WTC11 (cell line): ENCODE results near the gene STARD8. TPM values are rescaled to one million over a fixed set of nuclear protein-coding genes. Genes with fewer than 3 reads are reported as not detected.
A peak's percentile ranks its signal among the peaks of the same experiment; 100 is the strongest.

Experiments used
- ATAC-seq: fragments of 200-7000 bp; cut with Tn5 transposase; 2 replicates; pipeline ENCODE4 v1.10.0; 2021; ENCODE audit warnings: mild to moderate bottlenecking, moderate library complexity
- CTCF ChIA-PET: fragments of 300-600 bp; sonication (Branson Sonifier 250); formaldehyde crosslinking; loops from one replicate; lab custom pipeline; 2021; ENCODE audit warnings: antibody characterized with exemption; lab: Charles Lee
- POLR2A ChIA-PET: fragments of 350-600 bp; sonication (Branson Sonifier 250); formaldehyde crosslinking; loops from one replicate; lab custom pipeline; 2021; ENCODE audit warnings: antibody characterized with exemption; lab: Charles Lee
- DNase-seq: peaks from one replicate; pipeline ENCODE4 v3.0.0; 2021; ENCODE audit warnings: low spot score
- H3K27ac Mint-ChIP-seq: 2 replicates; pipeline ENCODE4 v1.8.0; 2021; ENCODE audit warnings: mixed read lengths
- H3K27me3 Mint-ChIP-seq: 2 replicates; pipeline ENCODE4 v1.8.0; 2021; ENCODE audit warnings: low read depth, mild to moderate bottlenecking, moderate library complexity, mixed read lengths
- H3K36me3 Mint-ChIP-seq: 2 replicates; pipeline ENCODE4 v1.8.0; 2021; ENCODE audit warnings: mixed read lengths
- H3K4me1 Mint-ChIP-seq: 2 replicates; pipeline ENCODE4 v1.8.0; 2022; ENCODE audit warnings: mixed read lengths
- H3K4me3 Mint-ChIP-seq: 2 replicates; pipeline ENCODE4 v1.8.0; 2021; ENCODE audit warnings: mild to moderate bottlenecking, moderate library complexity, mixed read lengths
- H3K9me3 Mint-ChIP-seq: 2 replicates; pipeline ENCODE4 v1.8.0; 2021; ENCODE audit warnings: mixed read lengths
- E2F4 ChIP-seq: sonication (generic); formaldehyde crosslinking; IDR thresholded peaks from 2 replicates; pipeline ENCODE4 v1.8.1; 2022; ENCODE audit warnings: low read depth, mild to moderate bottlenecking, moderate library complexity, missing genetic modification reagents, borderline replicate concordance
- ELF4 ChIP-seq: sonication (generic); formaldehyde crosslinking; IDR thresholded peaks from 2 replicates; pipeline ENCODE4 v1.8.1; 2022; ENCODE audit warnings: low read depth, mild to moderate bottlenecking, moderate library complexity, missing genetic modification reagents
- ETV6 ChIP-seq: sonication (generic); formaldehyde crosslinking; IDR thresholded peaks from 2 replicates; pipeline ENCODE4 v1.8.1; 2022; ENCODE audit warnings: mild to moderate bottlenecking, missing genetic modification reagents
- FOXK1 ChIP-seq: sonication (generic); formaldehyde crosslinking; IDR thresholded peaks from 2 replicates; pipeline ENCODE4 v1.8.0; 2022; ENCODE audit warnings: mild to moderate bottlenecking, moderate library complexity, missing genetic modification reagents
- MLX ChIP-seq: sonication (generic); formaldehyde crosslinking; IDR thresholded peaks from 2 replicates; pipeline ENCODE4 v1.8.1; 2023; ENCODE audit warnings: mild to moderate bottlenecking, missing genetic modification reagents, moderate library complexity
- MXD4 ChIP-seq: fragments of 250-450 bp; sonication (Bioruptor Pico); IDR thresholded peaks from 2 replicates; pipeline ENCODE4 v1.8.0; 2021; ENCODE audit warnings: mild to moderate bottlenecking, moderate library complexity, borderline replicate concordance
- MYBL2 ChIP-seq: sonication (generic); formaldehyde crosslinking; IDR thresholded peaks from 2 replicates; pipeline ENCODE4 v1.8.1; 2023; ENCODE audit warnings: mild to moderate bottlenecking, moderate library complexity, missing genetic modification reagents
- NFATC4 ChIP-seq: fragments of 250-450 bp; sonication (Bioruptor Pico); IDR thresholded peaks from 2 replicates; pipeline ENCODE4 v1.9.0; 2021; ENCODE audit warnings: mild to moderate bottlenecking
- NFE2L1 ChIP-seq: sonication (generic); formaldehyde crosslinking; IDR thresholded peaks from 2 replicates; pipeline ENCODE4 v1.8.1; 2023; ENCODE audit warnings: missing genetic modification reagents
- OVOL2 ChIP-seq: fragments of 250-450 bp; sonication (Bioruptor Pico); IDR thresholded peaks from 2 replicates; pipeline ENCODE4 v1.9.0; 2021; ENCODE audit warnings: mild to moderate bottlenecking, borderline replicate concordance
- SP1 ChIP-seq: sonication (generic); formaldehyde crosslinking; conservative IDR thresholded peaks from 2 replicates; pipeline ENCODE4 v1.8.1; 2022; ENCODE audit warnings: missing genetic modification reagents
- STAT6 ChIP-seq: sonication (generic); formaldehyde crosslinking; conservative IDR thresholded peaks from 2 replicates; pipeline ENCODE4 v1.8.1; 2023; ENCODE audit warnings: mild to moderate bottlenecking, low read depth, missing genetic modification reagents, moderate library complexity
- TCF7 ChIP-seq: sonication (generic); formaldehyde crosslinking; IDR thresholded peaks from 2 replicates; pipeline ENCODE4 v1.8.0; 2022; ENCODE audit warnings: mild to moderate bottlenecking, low read depth, missing genetic modification reagents, moderate library complexity
- ZNF425 ChIP-seq: fragments of 250-450 bp; sonication (Bioruptor Pico); conservative IDR thresholded peaks from 2 replicates; pipeline ENCODE4 v1.9.0; 2021; ENCODE audit warnings: mild to moderate bottlenecking
- total RNA-seq: library from RNA; stranded (reverse); gene quantifications from 3 replicates; pipeline ENCODE4 v1.2.3, GENCODE V29; 2021
- TF ChIP-seq, protein P1 (sequence below): sonication (generic); formaldehyde crosslinking; IDR thresholded peaks from 2 replicates; pipeline ENCODE4 v1.8.1; 2023; ENCODE audit warnings: mild to moderate bottlenecking, missing genetic modification reagents
- TF ChIP-seq, protein P2 (sequence below): fragments of 250-450 bp; sonication (Bioruptor Pico); IDR thresholded peaks from 2 replicates; pipeline ENCODE4 v1.9.0; 2021; ENCODE audit warnings: mild to moderate bottlenecking
- TF ChIP-seq, protein P3 (sequence below): sonication (generic); formaldehyde crosslinking; IDR thresholded peaks from 2 replicates; pipeline ENCODE4 v1.8.1; 2023; ENCODE audit warnings: mild to moderate bottlenecking, missing genetic modification reagents, moderate library complexity

The STARD8 gene
- total RNA-seq, 1 experiment from 2014 or later: 8.5 TPM

DNA sequence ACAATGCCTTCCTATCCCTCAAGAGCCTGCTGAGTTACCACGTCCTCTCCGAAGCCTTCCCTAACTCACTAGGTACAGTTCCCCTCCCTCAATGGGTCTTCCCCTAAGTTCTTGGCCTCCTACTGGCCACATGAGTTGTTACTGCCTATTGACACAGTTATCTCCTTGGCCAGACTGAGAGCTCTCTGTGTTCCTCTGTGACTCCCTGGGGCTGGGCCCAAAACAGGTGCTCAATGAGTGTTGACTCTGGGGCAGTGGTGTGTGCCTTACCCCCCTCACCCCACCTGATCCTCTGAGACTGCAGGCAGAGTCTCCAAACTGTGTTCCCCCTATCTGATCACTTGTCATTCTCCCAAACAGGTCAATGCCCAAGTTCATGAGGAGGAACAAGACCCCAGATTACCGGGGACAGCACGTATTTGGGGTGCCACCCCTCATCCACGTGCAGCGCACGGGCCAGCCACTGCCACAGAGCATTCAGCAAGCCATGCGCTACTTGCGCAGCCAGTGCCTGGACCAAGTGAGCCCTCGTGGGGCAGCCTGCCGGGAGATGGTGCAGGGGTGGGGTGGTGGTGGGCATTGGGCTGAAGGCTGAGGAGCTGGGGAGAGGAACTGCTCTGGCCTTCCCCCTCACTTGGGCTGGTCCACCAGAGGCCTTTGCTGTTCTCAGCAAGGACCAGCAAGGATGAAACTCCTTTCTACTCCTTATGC lies 72.6 kb downstream of the STARD8 start:
- no peak for DNase-seq
- ATAC-seq: peak; percentile 78
- ChIA-PET CTCF (interaction anchor here (1.1 to 1.7 kb wide), 3 partner anchors 9 to 22 kb away, joined by 3 to 9 read pairs (median 5); no protein-coding TSS in a partner anchor), POLR2A (no interaction called here)
- H3K36me3 Mint-ChIP-seq: 0 out of 2 replicates have a peak, but pooled peaks cover 2% of the 10 kb centered on the region
- no peak overlapping the region for H3K27ac Mint-ChIP-seq
- no peak overlapping the region for H3K4me3 Mint-ChIP-seq
- TF ChIP-seq MLX: no peak
- no peak for TF ChIP-seq TCF7 (CRISPR knock-in tag)
- TF ChIP-seq MXD4 (CRISPR knock-in tag): no peak
- TF ChIP-seq STAT6: no peak
- TF ChIP-seq, protein P1, sequence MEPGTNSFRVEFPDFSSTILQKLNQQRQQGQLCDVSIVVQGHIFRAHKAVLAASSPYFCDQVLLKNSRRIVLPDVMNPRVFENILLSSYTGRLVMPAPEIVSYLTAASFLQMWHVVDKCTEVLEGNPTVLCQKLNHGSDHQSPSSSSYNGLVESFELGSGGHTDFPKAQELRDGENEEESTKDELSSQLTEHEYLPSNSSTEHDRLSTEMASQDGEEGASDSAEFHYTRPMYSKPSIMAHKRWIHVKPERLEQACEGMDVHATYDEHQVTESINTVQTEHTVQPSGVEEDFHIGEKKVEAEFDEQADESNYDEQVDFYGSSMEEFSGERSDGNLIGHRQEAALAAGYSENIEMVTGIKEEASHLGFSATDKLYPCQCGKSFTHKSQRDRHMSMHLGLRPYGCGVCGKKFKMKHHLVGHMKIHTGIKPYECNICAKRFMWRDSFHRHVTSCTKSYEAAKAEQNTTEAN (CRISPR knock-in tag): no peak
- no peak for TF ChIP-seq SP1 (CRISPR knock-in tag)
- H3K27me3 Mint-ChIP-seq: no peaks in the 10 kb centered on the region
- no peaks in the 10 kb centered on the region for H3K9me3 Mint-ChIP-seq
- H3K4me1 Mint-ChIP-seq: peaks cover 3% of the 10 kb centered on the region

DNA sequence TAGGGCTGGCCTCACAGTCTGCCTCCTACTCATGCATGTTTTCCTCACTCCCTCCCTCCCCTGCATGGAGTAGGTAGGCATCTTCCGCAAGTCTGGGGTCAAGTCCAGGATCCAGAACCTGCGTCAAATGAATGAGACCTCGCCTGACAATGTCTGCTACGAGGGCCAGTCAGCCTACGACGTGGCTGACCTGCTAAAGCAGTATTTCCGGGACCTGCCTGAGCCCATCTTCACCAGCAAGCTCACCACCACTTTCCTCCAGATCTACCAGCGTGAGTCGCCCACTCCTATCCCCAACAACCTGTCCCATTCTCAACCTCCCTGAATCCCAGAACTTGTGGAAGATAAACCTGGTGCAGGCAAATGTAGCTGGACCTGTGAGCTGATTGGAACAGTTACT lies 73.4 kb downstream of the STARD8 start:
- DNase-seq: no peak
- ChIA-PET CTCF (no interaction called here), POLR2A (no interaction called here)
- Mint-ChIP-seq H3K4me1 (peaks cover 3% of the 10 kb centered on the region), H3K36me3 (0 out of 2 replicates have a peak, but pooled peaks cover 2% of the 10 kb centered on the region), H3K9me3 (no peaks in the 10 kb centered on the region), H3K27ac (no peak overlapping the region), H3K27me3 (no peaks in the 10 kb centered on the region), H3K4me3 (no peak overlapping the region)
- no peak for TF ChIP-seq ELF4 (CRISPR knock-in tag)
- no peak for TF ChIP-seq FOXK1
- TF ChIP-seq NFE2L1 (CRISPR knock-in tag): no peak
- no peak for TF ChIP-seq MYBL2 (CRISPR knock-in tag)
- TF ChIP-seq OVOL2 (CRISPR knock-in tag): no peak
- TF ChIP-seq NFATC4: no peak
- TF ChIP-seq, protein P2, sequence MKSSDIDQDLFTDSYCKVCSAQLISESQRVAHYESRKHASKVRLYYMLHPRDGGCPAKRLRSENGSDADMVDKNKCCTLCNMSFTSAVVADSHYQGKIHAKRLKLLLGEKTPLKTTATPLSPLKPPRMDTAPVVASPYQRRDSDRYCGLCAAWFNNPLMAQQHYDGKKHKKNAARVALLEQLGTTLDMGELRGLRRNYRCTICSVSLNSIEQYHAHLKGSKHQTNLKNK (CRISPR knock-in tag): no peak
- TF ChIP-seq ZNF425 (CRISPR knock-in tag): no peak
- no peak for TF ChIP-seq SP1 (CRISPR knock-in tag)
- TF ChIP-seq, protein P3, sequence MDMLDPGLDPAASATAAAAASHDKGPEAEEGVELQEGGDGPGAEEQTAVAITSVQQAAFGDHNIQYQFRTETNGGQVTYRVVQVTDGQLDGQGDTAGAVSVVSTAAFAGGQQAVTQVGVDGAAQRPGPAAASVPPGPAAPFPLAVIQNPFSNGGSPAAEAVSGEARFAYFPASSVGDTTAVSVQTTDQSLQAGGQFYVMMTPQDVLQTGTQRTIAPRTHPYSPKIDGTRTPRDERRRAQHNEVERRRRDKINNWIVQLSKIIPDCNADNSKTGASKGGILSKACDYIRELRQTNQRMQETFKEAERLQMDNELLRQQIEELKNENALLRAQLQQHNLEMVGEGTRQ: no peak
- TF ChIP-seq ETV6 (CRISPR knock-in tag): no peak
- TF ChIP-seq E2F4: no peak
- no peak for ATAC-seq
